ENCODE results near the gene STARD5.

DNA sequence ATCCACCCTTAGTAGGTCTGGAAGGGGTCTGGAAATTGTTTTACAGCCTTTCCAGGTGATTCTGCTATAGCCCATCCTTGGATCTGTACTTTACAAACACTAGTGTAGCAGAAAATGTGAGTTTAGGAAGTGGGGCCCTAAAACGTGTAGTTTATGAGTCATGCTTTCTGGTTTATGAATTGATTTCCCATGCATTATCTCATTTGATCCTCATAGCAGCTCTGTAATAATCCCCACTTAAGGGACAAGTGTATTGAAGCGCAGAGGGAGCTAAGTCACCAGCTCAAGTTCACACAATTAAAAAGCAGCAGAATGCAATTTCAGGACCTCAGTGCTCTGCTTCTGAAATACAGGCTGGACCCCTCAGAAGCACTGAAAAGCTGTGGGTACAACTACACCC lies 22.7 kb upstream of the STARD5 start:
- TF ChIP-seq GATA2 (IDR thresholded peaks at IDR 0.05; ENCODE audit: low read depth, low read length), result no peak
- no peak for TF ChIP-seq GATA3 (IDR thresholded peaks at IDR 0.05; ENCODE audit: low read depth, low read length)

All from SH-SY5Y (cell line).